GM18520 (cell line): ENCODE results near the gene GIGYF2.
"Not testable (repeated sequence)": the region's sequence is repeated elsewhere in the genome, so short reads cannot be mapped to it uniquely, and the experiment has no call there.

Source experiments
- ATAC-seq: cut with Tn5 transposase; IDR thresholded peaks from one replicate; pipeline ENCODE4 v1.9.1; 2021; ENCODE audit not compliant: unreplicated experiment

The GIGYF2 gene

GRCh38 chr2:232800166-232800565, 103.0 kb downstream of the GIGYF2 start:
- no peak for ATAC-seq

GRCh38 chr2:232802091-232802490, 105.0 kb downstream of the GIGYF2 start:
- no peak for ATAC-seq

GRCh38 chr2:232809349-232810124, 112.4 kb downstream of the GIGYF2 start:
- ATAC-seq: no peak

GRCh38 chr2:232810444-232810843, 113.3 kb downstream of the GIGYF2 start:
- ATAC-seq: no peak

- ATAC-seq: no peak
Observed at GRCh38 chr2:232815569-232815968, 118.4 kb downstream of the GIGYF2 start.

- ATAC-seq: no peak
Observed at GRCh38 chr2:232816657-232817056, 119.5 kb downstream of the GIGYF2 start.

- ATAC-seq: no peak
Observed at GRCh38 chr2:232817756-232818155, 120.6 kb downstream of the GIGYF2 start.

GRCh38 chr2:232829988-232830387, 132.9 kb downstream of the GIGYF2 start:
- no peak for ATAC-seq

- ATAC-seq: no peak
Observed at GRCh38 chr2:232831496-232831895, 134.4 kb downstream of the GIGYF2 start.

GRCh38 chr2:232833830-232834229, 136.7 kb downstream of the GIGYF2 start:
- ATAC-seq: no peak

GRCh38 chr2:232835687-232836208, 138.6 kb downstream of the GIGYF2 start:
- no peak for ATAC-seq

- ATAC-seq: no peak
Observed at GRCh38 chr2:232836934-232837333, 139.8 kb downstream of the GIGYF2 start.

GRCh38 chr2:232838406-232838874, 141.3 kb downstream of the GIGYF2 start:
- peak; percentile 48 for ATAC-seq

- ATAC-seq: no peak
Observed at GRCh38 chr2:232839411-232840079, 142.4 kb downstream of the GIGYF2 start.

- ATAC-seq: no peak
Observed at GRCh38 chr2:232842689-232843088, 145.6 kb downstream of the GIGYF2 start.

- no peak for ATAC-seq
Observed at GRCh38 chr2:232843834-232844233, 146.7 kb downstream of the GIGYF2 start.

- no peak for ATAC-seq
Observed at GRCh38 chr2:232846055-232846454, 148.9 kb downstream of the GIGYF2 start.

- ATAC-seq: no peak
Observed at GRCh38 chr2:232850039-232850438, 152.9 kb downstream of the GIGYF2 start.

GRCh38 chr2:232852081-232852480, 154.9 kb downstream of the GIGYF2 start:
- ATAC-seq: not testable (repeated sequence)

GRCh38 chr2:232852676-232853075, 155.5 kb downstream of the GIGYF2 start:
- no peak for ATAC-seq

GRCh38 chr2:232854082-232854481, 157.0 kb downstream of the GIGYF2 start:
- no peak for ATAC-seq

- ATAC-seq: no peak
Observed at GRCh38 chr2:232857158-232857563, 160.0 kb downstream of the GIGYF2 start.
